ENCODE results near the gene RXRG. TPM values are rescaled to one million over a fixed set of nuclear protein-coding genes. Genes with fewer than 3 reads are reported as not detected.

Gene RXRG
- total RNA-seq, 1 experiment from 2014 or later = not detected

DNA sequence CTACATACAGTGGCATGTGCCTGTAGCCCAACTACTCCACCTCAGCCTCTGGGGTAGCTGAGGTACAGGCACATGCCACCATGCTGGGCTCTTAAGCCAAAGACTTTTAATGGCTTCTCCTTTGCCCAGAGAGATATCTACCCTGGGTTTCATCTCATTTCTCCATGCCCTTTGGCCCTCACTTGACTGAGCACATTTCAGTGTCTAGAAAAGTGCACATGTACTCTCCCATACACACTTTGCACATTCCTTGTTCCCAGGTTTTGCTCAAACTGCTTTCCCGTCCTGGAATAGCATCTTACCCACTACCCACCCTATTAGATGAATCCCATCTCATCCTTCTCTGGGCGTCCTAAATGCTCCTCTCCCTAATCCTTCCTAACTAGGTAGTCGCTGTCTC, 10.2 kb upstream of the RXRG start:
- CTCF ChIA-PET = no interaction called here

GRCh38 chr1:165454091-165454610, 9.2 kb upstream of the RXRG start:
- TF ChIP-seq EZH2 (IDR thresholded peaks at IDR 0.05; ENCODE audit: borderline replicate concordance, low read depth, low read length, poor library complexity, severe bottlenecking) (no peak), CTCF (conservative IDR thresholded peaks at IDR 0.05; ENCODE audit: low read depth, low read length) (no peak)
- no peaks in the 10 kb centered on the region for H3K36me3 ChIP-seq (ENCODE audit: insufficient read depth, low read length, poor library complexity, severe bottlenecking)
- H3K4me3 ChIP-seq (ENCODE audit: low read depth, low read length, poor library complexity, severe bottlenecking) = no peak overlapping the region
- no peak for DNase-seq (ENCODE audit: low spot score)
- H3K9me3 ChIP-seq (ENCODE audit: low read depth, low read length, poor library complexity, severe bottlenecking) = no peaks in the 10 kb centered on the region
- intact Hi-C loops (cut with micrococcal nuclease; ENCODE audit: unreplicated experiment) = no loop called here
- ChIA-PET CTCF (no interaction called here), POLR2A (ENCODE audit: low non-redundant PET) (no interaction called here)
- H3K27ac ChIP-seq (ENCODE audit: low read depth, low read length, poor library complexity, severe bottlenecking) = no peak overlapping the region
- no TSS peak for BruUV-seq (replicated peaks)
- H3K4me1 ChIP-seq (ENCODE audit: insufficient read depth, low read length, poor library complexity, severe bottlenecking) = no peaks in the 10 kb centered on the region
- H3K27me3 ChIP-seq (replicated peaks; ENCODE audit: insufficient read depth, low read depth, low read length, poor library complexity) = peaks cover 15% of the 10 kb centered on the region

More for the DNA sequence above, 10.2 kb upstream of the RXRG start:
- no peak overlapping the region for H3K27ac ChIP-seq (ENCODE audit: low read depth, low read length, poor library complexity, severe bottlenecking)
- POLR2A ChIA-PET (ENCODE audit: low non-redundant PET) = interaction anchor here (0.6 kb wide), 1 partner anchor 1396 kb away, joined by 7 read pairs; no protein-coding TSS in a partner anchor
- no peak for DNase-seq (ENCODE audit: low spot score)
- TF ChIP-seq EZH2 (IDR thresholded peaks at IDR 0.05; ENCODE audit: borderline replicate concordance, low read depth, low read length, poor library complexity, severe bottlenecking) = no peak
- TF ChIP-seq CTCF (conservative IDR thresholded peaks at IDR 0.05; ENCODE audit: low read depth, low read length) = no peak
- H3K4me1 ChIP-seq (ENCODE audit: insufficient read depth, low read length, poor library complexity, severe bottlenecking) = no peaks in the 10 kb centered on the region
- H3K27me3 ChIP-seq (replicated peaks; ENCODE audit: insufficient read depth, low read depth, low read length, poor library complexity) = peaks cover 12% of the 10 kb centered on the region
- H3K4me3 ChIP-seq (ENCODE audit: low read depth, low read length, poor library complexity, severe bottlenecking) = no peak overlapping the region
- H3K9me3 ChIP-seq (ENCODE audit: low read depth, low read length, poor library complexity, severe bottlenecking) = no peaks in the 10 kb centered on the region
- H3K36me3 ChIP-seq (ENCODE audit: insufficient read depth, low read length, poor library complexity, severe bottlenecking) = no peaks in the 10 kb centered on the region
- intact Hi-C loops (cut with micrococcal nuclease; ENCODE audit: unreplicated experiment) = no loop called here
- no TSS peak for BruUV-seq (replicated peaks)

GRCh38 chr1:165452336-165453130, 7.6 kb upstream of the RXRG start:
- no TSS peak for BruUV-seq (replicated peaks)
- Histone ChIP-seq H3K27me3 (replicated peaks; ENCODE audit: insufficient read depth, low read depth, low read length, poor library complexity) (peaks cover 12% of the 10 kb centered on the region), H3K36me3 (ENCODE audit: insufficient read depth, low read length, poor library complexity, severe bottlenecking) (no peaks in the 10 kb centered on the region), H3K9me3 (ENCODE audit: low read depth, low read length, poor library complexity, severe bottlenecking) (no peaks in the 10 kb centered on the region), H3K4me1 (ENCODE audit: insufficient read depth, low read length, poor library complexity, severe bottlenecking) (no peaks in the 10 kb centered on the region), H3K27ac (ENCODE audit: low read depth, low read length, poor library complexity, severe bottlenecking) (no peak overlapping the region), H3K4me3 (ENCODE audit: low read depth, low read length, poor library complexity, severe bottlenecking) (no peak overlapping the region)
- ChIA-PET CTCF (no interaction called here), POLR2A (ENCODE audit: low non-redundant PET) (no interaction called here)
- intact Hi-C loops (cut with micrococcal nuclease; ENCODE audit: unreplicated experiment) = no loop called here
- no peak for DNase-seq (ENCODE audit: low spot score)
- TF ChIP-seq EZH2 (IDR thresholded peaks at IDR 0.05; ENCODE audit: borderline replicate concordance, low read depth, low read length, poor library complexity, severe bottlenecking) = no peak
- no peak for TF ChIP-seq CTCF (conservative IDR thresholded peaks at IDR 0.05; ENCODE audit: low read depth, low read length)

All from A673 (cell line).